HG03354 (cell line): ENCODE data around the gene TSPAN11.

ENCODE experiments used
- ATAC-seq: cut with Tn5 transposase; IDR thresholded peaks from one replicate; pipeline ENCODE4 v1.9.1; 2021; ENCODE audit warnings: mild to moderate bottlenecking; ENCODE audit not compliant: unreplicated experiment, poor library complexity, severe bottlenecking

Gene TSPAN11

DNA sequence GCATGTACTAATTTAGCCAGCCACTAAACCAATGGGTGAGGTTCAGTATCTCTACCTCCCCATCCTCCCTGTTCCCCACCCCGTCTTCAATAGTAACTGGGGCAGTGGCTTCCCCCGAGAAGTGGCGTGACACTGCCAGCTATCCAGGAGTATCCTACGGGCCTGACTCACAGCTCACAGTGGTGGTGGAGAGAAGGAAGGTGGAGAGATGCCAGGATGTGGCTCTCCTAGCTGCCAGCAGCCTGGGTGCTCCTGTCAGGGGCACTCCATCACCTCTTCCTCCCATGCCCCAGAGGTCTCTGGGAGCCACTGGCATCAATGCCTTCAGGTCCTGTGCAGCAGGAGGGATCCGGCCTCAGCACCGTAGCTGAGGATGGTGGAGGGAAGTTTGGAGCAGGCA, 49.0 kb downstream of the TSPAN11 start:
- ATAC-seq = no peak

DNA sequence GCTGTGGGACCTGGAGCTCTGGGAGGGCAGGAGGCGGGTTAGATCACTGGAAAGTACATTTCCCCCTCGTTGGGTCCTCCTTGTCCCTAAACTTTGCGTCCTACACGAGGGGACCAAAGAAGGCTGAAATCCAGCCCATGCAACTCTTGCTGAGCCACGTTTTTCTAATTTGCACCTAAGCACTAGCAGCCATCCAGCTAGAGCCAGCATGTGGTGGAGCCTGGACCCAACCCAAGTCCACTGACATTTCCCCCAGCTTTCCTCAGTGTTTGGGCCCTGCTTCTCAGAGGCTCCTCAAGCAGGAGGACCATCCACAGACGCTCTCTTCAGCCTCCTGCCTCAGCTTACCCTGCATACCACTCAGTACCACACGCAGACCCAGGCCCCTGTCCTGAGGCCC, 49.7 kb downstream of the TSPAN11 start:
- no peak for ATAC-seq

- no peak for ATAC-seq
Measured at GRCh38 chr12:30977124-30977523, 50.6 kb downstream of the TSPAN11 start.

- no peak for ATAC-seq
Measured at GRCh38 chr12:30977537-30978349, 51.2 kb downstream of the TSPAN11 start.

DNA sequence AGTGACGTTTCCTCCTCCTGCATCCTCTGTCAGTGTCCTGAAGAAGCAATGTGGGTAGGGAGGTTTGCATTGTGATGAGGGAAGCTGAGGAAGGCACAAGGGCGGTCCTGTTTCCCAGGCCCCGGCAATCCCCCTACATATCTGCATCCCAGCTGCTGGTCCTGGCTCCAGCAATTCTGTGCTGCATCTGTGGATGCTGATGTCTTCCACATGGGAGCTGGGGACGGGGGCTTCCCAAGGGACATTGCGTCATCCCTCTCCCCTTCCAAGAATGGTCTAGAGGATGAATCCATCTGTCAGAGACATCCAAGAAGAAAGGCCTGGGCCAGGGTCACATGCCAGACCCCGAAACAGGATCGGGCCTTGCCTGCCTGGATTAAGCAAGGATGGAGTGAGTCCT, 52.1 kb downstream of the TSPAN11 start:
- no peak for ATAC-seq

- ATAC-seq = no peak
Measured at GRCh38 chr12:30979371-30980259, 53.1 kb downstream of the TSPAN11 start.

- no peak for ATAC-seq
Measured at GRCh38 chr12:30980955-30981662, 54.6 kb downstream of the TSPAN11 start.

- ATAC-seq = no peak
Measured at GRCh38 chr12:30982413-30982812, 55.9 kb downstream of the TSPAN11 start.

DNA sequence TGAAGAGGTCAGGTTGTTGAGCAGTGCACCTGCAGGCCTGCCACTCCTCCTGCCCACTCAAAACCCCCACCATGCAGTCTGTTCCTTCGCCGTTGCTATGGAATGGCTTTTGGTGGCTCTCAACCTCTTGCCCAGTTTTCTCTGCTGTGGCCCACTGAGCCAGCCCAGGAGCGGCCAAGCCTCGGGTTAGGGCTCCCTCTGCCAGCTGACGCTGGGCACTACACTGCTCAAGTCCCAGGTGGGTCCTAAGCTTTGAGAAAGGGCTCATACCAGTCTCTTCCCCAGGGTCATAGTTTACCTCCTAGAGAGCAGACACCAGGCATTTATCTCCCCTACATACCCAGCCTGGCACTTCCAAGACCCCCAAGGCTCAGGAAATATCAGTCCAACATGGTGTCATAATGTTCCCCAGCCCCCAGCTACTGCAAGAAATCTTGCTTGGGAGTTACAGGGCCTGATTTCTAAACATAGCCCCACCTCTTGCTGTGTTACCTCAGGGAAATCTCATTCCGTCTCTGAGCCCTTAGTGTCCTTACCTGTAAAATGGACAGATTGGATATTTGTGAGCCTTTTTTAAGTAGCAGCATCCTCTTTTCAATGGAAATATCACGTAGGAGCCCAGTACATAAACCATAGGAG, 59.4 kb downstream of the TSPAN11 start:
- peak; percentile 76 for ATAC-seq

DNA sequence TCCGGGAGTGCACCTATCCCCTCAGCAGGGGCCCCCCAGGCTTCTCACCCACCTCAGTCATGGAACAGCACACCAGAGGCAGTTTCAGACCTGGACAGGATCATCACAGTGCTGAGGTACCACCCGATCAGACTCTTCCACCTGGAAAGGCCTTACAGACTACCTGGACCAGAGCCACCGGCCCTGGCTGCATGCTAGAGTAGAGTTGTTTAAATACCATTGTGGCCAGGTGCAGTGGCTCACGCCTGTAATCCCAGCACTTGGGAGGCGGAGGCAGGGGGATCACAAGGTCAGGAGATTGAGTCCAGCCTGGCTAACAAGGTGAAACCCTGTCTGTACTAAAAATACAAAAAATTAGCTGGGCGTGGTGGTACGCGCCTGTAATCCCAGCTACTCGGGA, 61.5 kb downstream of the TSPAN11 start:
- no peak for ATAC-seq

- ATAC-seq = no peak
Measured at GRCh38 chr12:30988646-30989286, 62.2 kb downstream of the TSPAN11 start.

DNA sequence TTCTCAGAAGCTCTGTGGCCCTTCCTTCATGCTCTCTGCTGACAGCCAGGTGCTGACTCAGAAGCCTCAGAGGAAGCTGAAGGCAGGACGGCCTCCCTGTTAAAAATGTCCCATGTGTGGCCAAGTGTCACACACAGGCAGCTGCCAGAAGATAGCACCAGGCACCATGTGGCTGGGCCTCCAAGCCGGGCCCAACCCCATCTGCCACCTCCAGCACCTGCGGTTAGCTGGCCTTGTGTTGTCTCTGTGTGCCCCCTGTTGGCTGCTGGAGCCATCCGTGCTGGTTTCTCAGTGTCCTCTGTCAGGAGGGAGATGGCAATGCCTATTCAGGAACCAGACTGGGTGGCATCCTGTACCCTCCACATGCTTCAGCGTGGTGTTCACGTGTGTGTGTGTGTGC, 63.2 kb downstream of the TSPAN11 start:
- no peak for ATAC-seq

DNA sequence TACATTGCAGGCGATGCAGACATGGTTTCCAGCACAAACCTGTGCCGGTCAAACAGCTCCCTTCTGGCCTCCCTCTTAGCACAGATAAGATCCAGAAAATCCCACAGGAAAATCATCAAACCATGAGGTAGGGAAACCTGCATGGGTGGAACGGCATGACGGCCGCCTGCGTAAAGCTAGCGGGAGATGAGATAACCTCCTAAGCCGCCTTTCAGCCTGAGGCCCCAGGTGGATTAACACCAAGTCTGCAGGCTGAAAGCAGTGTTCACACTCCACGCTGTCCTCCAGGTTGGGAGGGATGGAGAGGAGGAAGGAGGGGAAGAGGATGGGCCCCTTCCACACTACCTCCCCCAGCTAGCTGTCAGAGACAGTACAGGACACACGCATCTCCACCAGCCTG, 63.8 kb downstream of the TSPAN11 start:
- ATAC-seq = no peak

DNA sequence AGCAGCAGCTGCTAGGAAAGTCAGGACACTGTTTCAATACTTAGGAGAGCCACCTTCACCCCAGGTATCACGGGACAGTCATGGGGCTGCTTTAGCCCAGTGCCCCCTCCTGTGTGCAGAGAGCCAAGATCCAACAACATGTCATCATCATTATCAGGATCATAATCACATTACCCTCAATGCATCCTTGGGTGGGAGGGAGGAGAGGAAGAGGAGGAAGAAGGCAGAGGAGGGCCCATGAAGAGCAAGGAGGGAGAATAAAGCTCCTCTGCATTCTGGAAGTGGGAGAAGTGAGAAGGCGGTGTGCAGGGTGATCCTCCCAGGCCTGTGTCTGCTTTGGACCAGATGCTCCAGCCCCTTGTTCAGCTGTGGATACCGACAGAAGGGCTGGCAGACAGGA, 64.2 kb downstream of the TSPAN11 start:
- ATAC-seq = no peak

- no peak for ATAC-seq
Measured at GRCh38 chr12:30991466-30991865, 64.9 kb downstream of the TSPAN11 start.

DNA sequence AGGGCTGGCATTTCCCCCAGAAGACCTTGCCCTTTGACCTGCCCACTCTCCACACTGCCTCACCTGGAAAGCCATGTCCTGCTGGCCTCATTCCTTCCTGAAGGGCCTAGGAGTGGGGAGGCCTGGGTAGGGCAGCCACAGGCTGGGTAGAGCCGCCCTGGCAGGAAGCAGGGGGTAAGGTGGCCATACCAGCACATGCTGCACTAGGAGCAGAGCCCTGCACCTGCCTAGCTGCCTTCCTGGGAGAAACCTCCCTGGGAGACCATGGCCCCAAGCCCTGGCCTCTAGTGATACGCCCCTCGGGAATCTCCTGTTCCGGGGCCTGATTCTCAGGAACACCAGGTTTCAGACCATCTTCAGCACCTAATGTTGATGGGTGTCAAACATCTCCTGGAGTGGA, 65.8 kb downstream of the TSPAN11 start:
- ATAC-seq = no peak

- no peak for ATAC-seq
Measured at GRCh38 chr12:30993766-30994165, 67.2 kb downstream of the TSPAN11 start.

GRCh38 chr12:30994274-30994673, 67.7 kb downstream of the TSPAN11 start:
- ATAC-seq = no peak

GRCh38 chr12:30996255-30996654, 69.7 kb downstream of the TSPAN11 start:
- no peak for ATAC-seq
